HG03558 (cell line): ENCODE results near the gene TMEM97.

ENCODE experiments used
- ATAC-seq: cut with Tn5 transposase; IDR thresholded peaks from one replicate; pipeline ENCODE4 v1.9.1; 2021; ENCODE audit warnings: moderate number of reproducible peaks; ENCODE audit not compliant: unreplicated experiment; ENCODE audit errors: extremely low read depth

The TMEM97 gene

GRCh38 chr17:28363776-28364650, 45.0 kb downstream of the TMEM97 start:
- no peak for ATAC-seq

GRCh38 chr17:28364665-28365363, 45.8 kb downstream of the TMEM97 start, which contains the start of gene SEBOX:
SEBOX (minus strand) TSS chr17:28365199; CDS start chr17:28365151, 48 bp downstream.
- no peak for ATAC-seq

- no peak for ATAC-seq
Observed at GRCh38 chr17:28365487-28365886, 46.5 kb downstream of the TMEM97 start.

DNA sequence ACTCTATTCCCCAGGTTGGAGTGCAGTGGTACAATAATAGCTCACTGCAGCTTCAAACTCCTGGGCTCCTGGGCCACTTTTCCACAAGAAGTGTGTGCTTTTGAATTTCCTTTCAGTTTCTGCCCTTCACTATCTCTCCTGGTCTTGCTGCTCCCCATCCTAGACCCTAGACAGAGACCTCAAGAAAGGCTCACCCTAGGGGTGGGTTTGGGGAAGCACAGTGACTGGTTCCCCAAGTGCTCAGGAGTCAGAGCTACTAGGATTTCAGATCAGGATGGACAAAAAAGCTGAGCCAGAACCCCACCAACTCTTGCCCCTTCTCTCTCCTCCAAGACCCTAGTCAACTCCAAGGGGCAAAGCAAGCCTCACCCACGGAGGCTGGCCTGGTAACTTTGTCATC, 47.6 kb downstream of the TMEM97 start:
- ATAC-seq = no peak

DNA sequence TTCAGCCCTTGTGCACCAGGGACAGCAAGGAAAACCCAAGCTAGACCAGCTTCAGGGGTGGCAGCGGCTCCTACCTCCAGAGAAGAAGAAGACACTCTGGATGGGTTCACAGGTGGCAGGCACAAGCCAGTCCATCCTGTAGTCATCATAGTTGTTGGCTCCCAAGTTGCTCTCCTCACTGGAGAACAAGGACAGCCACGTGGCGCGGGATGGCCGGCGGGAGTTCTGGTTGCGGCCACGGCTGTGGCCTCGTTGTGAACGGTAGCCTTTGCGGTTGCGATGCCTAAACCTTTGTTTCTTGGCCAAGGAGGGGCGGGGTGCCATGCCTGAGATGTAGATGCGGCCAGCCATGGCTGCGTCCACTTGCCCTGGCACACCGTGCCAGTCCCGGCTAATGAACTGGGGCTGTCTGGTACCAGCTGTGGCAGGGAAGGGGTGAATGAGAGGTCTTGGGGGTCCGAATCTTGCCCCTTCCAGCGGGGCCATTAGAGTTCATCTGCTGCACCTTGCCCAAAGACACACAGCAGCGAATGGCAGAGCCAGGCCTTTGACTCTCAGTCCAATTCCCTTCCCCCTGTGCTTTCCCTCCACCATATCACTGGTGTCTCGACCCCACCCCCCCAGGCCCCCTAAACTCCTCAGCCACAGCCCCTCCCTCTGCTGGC, 48.8 kb downstream of the TMEM97 start:
- ATAC-seq = no peak

DNA sequence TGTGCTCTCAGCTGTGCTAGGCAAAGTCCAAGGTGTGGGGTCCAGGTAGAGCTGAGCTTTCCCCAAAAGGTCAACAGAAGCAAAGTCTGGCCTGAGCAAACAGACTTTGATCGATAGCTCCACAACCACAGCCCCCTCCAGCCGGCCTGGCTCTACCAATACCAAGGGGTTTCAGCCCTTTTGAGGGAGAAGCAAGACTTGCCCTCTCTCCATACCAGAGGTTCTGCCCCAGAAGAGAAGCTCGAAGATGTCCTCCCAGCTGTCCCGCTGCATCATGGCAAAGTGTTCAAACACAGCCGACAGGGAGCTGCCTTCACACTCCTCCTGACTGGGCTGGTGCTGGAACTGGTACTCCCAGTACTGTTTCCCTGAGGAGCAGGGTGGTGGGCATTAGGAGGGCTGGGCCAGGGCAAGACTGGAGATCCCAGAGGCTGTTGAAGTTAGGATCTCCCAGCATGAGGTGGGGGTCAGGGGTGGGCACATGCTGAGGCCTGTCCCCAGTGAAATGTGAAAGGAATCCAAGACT, 49.4 kb downstream of the TMEM97 start:
- ATAC-seq = no peak

GRCh38 chr17:28368915-28369683, 50.1 kb downstream of the TMEM97 start:
- ATAC-seq = no peak

- ATAC-seq = no peak
Observed at GRCh38 chr17:28369684-28370034, 50.7 kb downstream of the TMEM97 start.

GRCh38 chr17:28370035-28370743, 51.2 kb downstream of the TMEM97 start, which contains the start of gene VTN:
VTN (minus strand) TSS chr17:28370307; CDS start chr17:28370203, 104 bp downstream.
- ATAC-seq = no peak

DNA sequence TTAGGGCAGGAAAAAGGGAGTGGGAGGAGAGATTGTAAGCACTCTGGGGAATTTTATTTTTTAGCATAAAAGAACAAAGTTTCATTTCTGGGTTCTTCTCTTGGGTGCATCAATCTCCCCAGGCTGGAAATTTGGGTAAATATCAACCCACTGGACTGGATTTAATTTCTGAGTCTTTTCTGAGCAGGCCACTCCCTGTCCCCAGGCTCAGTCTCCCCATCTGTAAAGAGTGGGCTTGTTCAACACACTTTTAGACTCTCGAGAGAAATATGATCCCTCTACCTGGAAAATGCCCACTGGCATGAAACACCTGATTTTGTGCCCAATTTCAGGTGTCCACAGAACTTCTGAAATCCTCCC, 51.7 kb downstream of the TMEM97 start:
- ATAC-seq = no peak

GRCh38 chr17:28371245-28372202, 52.5 kb downstream of the TMEM97 start, which contains the start of gene SARM1:
SARM1 (plus strand) TSS chr17:28371694; CDS start chr17:28372033, 339 bp downstream.
- no peak for ATAC-seq

DNA sequence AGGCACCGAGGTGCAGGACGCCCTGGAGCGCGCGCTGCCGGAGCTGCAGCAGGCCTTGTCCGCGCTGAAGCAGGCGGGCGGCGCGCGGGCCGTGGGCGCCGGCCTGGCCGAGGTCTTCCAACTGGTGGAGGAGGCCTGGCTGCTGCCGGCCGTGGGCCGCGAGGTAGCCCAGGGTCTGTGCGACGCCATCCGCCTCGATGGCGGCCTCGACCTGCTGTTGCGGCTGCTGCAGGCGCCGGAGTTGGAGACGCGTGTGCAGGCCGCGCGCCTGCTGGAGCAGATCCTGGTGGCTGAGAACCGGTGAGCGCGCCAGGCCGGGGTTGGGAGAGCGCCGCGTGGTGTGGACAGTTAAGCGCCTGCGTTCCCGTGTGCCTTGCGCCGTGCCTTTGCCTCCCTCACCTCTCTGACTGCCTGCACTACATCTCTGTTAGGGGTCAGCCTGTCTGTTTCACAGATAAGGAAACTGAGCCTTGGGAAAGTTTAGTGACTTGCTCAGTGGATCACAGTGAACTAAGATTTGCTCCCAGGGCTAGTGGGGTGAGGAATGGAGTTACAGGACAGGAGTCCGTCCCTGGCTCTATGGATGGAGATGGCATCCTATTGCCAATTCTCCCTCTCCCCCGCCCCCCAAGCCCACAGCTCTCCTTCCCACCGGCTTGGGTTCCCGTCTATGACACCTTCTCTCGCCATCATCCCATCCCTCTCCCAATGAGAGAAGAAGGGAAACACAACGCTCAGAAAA, 53.4 kb downstream of the TMEM97 start:
- ATAC-seq = no peak

DNA sequence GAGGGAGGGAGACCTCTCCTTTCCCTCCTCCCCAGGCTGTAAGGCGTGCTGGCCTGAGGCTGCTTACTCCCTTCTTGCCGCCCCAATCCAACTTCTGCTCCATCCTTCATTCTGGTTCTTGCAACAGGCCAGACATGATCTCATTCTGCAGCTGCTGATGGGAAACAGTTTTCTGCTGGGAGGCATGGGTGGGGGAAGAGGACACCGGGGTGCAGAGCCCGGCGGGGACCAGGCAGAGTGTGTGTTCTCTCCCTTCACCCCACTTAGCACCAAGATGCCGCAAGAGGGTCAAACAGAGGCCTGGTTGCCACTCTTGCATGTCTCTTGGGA, 53.9 kb downstream of the TMEM97 start:
- no peak for ATAC-seq
